ENCODE results near the gene SYCE3.
A peak's percentile ranks its signal among the peaks of the same experiment; 100 is the strongest.

SYCE3 gene

GRCh38 chr22:50507991-50508884 is 54.5 kb downstream of the SYCE3 start, which contains the start of gene NCAPH2:
TSS of gene NCAPH2 (plus strand) at chr22:50508224. CDS start at chr22:50508338, 114 bp downstream.
- Histone ChIP-seq H3K4me3 (ENCODE audit: low read depth, low read length) (peak within 1 kb of the TSS; percentile 99), H3K9me3 (ENCODE audit: control insufficient read depth, insufficient read depth, low read length) (no peaks in the 10 kb centered on the region), H3K27ac (ENCODE audit: low read depth, low read length) (peak within 1 kb of the TSS; percentile 96), H3K9ac (ENCODE audit: low read depth, low read length) (peak within 1 kb of the TSS; percentile 98), H3K36me3 (ENCODE audit: control insufficient read depth, insufficient read depth, low read length) (peaks cover 16% of the 10 kb centered on the region), H3K27me3 (ENCODE audit: control insufficient read depth, insufficient read depth, low read length) (no peaks in the 10 kb centered on the region), H3K4me1 (ENCODE audit: control insufficient read depth, insufficient read depth, low read length) (peaks cover 5% of the 10 kb centered on the region; the same call in 1 of the 2 replicates)

- H3K4me1 ChIP-seq (ENCODE audit: control insufficient read depth, insufficient read depth, low read length), result peaks cover 5% of the 10 kb centered on the region; the same call in 1 of the 2 replicates
- H3K9ac ChIP-seq (ENCODE audit: low read depth, low read length), result peak within 1 kb of the TSS; percentile 98
- peak within 1 kb of the TSS; percentile 99 for H3K4me3 ChIP-seq (ENCODE audit: low read depth, low read length)
- H3K27ac ChIP-seq (ENCODE audit: low read depth, low read length), result peak within 1 kb of the TSS; percentile 96
- H3K27me3 ChIP-seq (ENCODE audit: control insufficient read depth, insufficient read depth, low read length), result no peaks in the 10 kb centered on the region
- no peaks in the 10 kb centered on the region for H3K9me3 ChIP-seq (ENCODE audit: control insufficient read depth, insufficient read depth, low read length)
- H3K36me3 ChIP-seq (ENCODE audit: control insufficient read depth, insufficient read depth, low read length), result peaks cover 16% of the 10 kb centered on the region
Observed at GRCh38 chr22:50507421-50507990, 55.2 kb downstream of the SYCE3 start, which contains the start of gene LMF2. TSS of gene LMF2 (minus strand) at chr22:50507702. CDS start at chr22:50507675, 27 bp downstream.

- Histone ChIP-seq H3K9me3 (ENCODE audit: control insufficient read depth, insufficient read depth, low read length) (no peaks in the 10 kb centered on the region), H3K9ac (ENCODE audit: low read depth, low read length) (peak overlapping the region; percentile 48), H3K27me3 (ENCODE audit: control insufficient read depth, insufficient read depth, low read length) (no peaks in the 10 kb centered on the region), H3K4me1 (ENCODE audit: control insufficient read depth, insufficient read depth, low read length) (peaks cover 5% of the 10 kb centered on the region; the same call in 1 of the 2 replicates), H3K27ac (ENCODE audit: low read depth, low read length) (no peak overlapping the region), H3K4me3 (ENCODE audit: low read depth, low read length) (peak overlapping the region; percentile 91), H3K36me3 (ENCODE audit: control insufficient read depth, insufficient read depth, low read length) (peaks cover 16% of the 10 kb centered on the region)
Observed at GRCh38 chr22:50506611-50507420, 55.9 kb downstream of the SYCE3 start.

GRCh38 chr22:50505776-50506610 is 56.7 kb downstream of the SYCE3 start:
- Histone ChIP-seq H3K4me1 (ENCODE audit: control insufficient read depth, insufficient read depth, low read length) (peaks cover 5% of the 10 kb centered on the region; the same call in 1 of the 2 replicates), H3K27me3 (ENCODE audit: control insufficient read depth, insufficient read depth, low read length) (no peaks in the 10 kb centered on the region), H3K4me3 (ENCODE audit: low read depth, low read length) (0 out of 2 replicates have a peak overlapping the region, but pooled peaks have one; percentile 26), H3K9me3 (ENCODE audit: control insufficient read depth, insufficient read depth, low read length) (no peaks in the 10 kb centered on the region), H3K27ac (ENCODE audit: low read depth, low read length) (no peak overlapping the region), H3K36me3 (ENCODE audit: control insufficient read depth, insufficient read depth, low read length) (peaks cover 16% of the 10 kb centered on the region), H3K9ac (ENCODE audit: low read depth, low read length) (no peak overlapping the region)

DNA sequence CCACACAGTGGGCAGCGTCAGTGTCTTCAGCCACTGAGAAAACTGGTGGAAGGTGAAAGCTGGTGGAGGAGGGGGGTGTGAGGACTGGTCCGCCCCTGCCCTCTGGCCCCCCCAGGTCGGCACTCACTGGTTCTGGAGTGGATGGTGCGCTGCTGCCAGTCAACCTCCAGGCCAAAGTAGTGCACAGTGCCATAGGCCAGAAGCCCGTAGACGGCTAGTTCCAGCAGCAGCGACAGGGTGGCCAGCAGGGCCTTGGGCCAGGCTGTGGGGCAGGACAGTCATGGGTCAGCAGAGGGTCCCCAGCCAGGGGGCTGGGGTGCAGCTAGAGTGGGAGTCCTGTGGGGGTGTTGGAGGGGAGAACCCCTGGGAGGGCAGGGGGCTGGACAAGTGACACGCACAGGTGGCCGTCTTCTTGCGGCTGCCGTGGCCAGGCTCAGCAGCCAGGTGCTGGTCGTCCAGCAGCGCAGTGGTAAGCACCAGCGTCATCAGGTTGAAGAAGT is 57.4 kb downstream of the SYCE3 start:
- H3K4me3 ChIP-seq (ENCODE audit: low read depth, low read length), result no peak overlapping the region
- H3K27me3 ChIP-seq (ENCODE audit: control insufficient read depth, insufficient read depth, low read length), result no peaks in the 10 kb centered on the region
- no peaks in the 10 kb centered on the region for H3K9me3 ChIP-seq (ENCODE audit: control insufficient read depth, insufficient read depth, low read length)
- no peak overlapping the region for H3K27ac ChIP-seq (ENCODE audit: low read depth, low read length)
- H3K9ac ChIP-seq (ENCODE audit: low read depth, low read length), result no peak overlapping the region
- H3K36me3 ChIP-seq (ENCODE audit: control insufficient read depth, insufficient read depth, low read length), result peaks cover 16% of the 10 kb centered on the region
- H3K4me1 ChIP-seq (ENCODE audit: control insufficient read depth, insufficient read depth, low read length), result peaks cover 5% of the 10 kb centered on the region; the same call in 1 of the 2 replicates

DNA sequence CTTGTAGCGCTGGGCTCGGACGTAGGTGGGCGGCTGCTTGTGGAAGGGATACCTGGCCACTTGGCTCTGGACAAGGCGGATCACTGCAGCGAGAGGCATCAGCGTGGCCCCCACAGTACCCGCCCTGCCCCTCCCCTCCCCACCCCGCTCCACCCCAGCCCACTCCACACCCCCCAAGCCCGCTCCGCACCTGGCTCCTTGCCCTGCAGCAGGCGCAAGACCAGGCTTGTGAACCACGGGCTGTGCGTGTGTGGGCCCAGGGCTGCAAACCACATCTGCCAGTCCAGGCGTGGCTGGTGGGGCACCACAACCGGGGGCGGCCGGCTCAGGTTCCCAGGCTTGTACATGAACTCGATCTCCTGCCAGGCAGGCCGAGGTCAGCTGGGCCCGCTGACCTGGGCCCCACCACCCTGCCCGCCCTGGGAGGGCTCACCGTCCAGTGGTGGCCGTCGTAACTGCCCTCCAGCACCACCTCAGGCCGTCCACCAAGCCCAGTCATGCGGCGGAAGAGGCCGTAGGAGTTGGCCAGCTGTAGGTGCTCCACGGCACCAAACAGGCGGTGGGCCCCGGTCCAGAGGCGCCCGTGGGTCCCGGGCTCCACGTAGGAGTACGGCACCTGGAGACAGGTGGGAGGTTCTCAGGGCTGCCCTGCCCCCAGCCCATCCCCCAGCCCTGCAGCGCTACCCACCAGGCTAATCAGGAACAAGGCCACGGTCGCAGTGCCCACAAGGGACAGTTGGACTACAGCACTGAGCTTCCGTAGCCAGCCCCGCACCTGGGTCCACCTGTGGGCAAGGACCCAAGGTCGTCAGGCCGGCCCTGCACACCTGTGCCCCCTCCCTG is 58.1 kb downstream of the SYCE3 start:
- Histone ChIP-seq H3K27me3 (ENCODE audit: control insufficient read depth, insufficient read depth, low read length) (no peaks in the 10 kb centered on the region), H3K9ac (ENCODE audit: low read depth, low read length) (no peak overlapping the region), H3K9me3 (ENCODE audit: control insufficient read depth, insufficient read depth, low read length) (no peaks in the 10 kb centered on the region), H3K36me3 (ENCODE audit: control insufficient read depth, insufficient read depth, low read length) (peaks cover 16% of the 10 kb centered on the region), H3K4me3 (ENCODE audit: low read depth, low read length) (no peak overlapping the region), H3K27ac (ENCODE audit: low read depth, low read length) (no peak overlapping the region), H3K4me1 (ENCODE audit: control insufficient read depth, insufficient read depth, low read length) (peaks cover 5% of the 10 kb centered on the region; the same call in 1 of the 2 replicates)

- H3K36me3 ChIP-seq (ENCODE audit: control insufficient read depth, insufficient read depth, low read length), result peaks cover 16% of the 10 kb centered on the region
- H3K27me3 ChIP-seq (ENCODE audit: control insufficient read depth, insufficient read depth, low read length), result no peaks in the 10 kb centered on the region
- H3K9ac ChIP-seq (ENCODE audit: low read depth, low read length), result no peak overlapping the region
- H3K27ac ChIP-seq (ENCODE audit: low read depth, low read length), result no peak overlapping the region
- H3K4me3 ChIP-seq (ENCODE audit: low read depth, low read length), result no peak overlapping the region
- H3K9me3 ChIP-seq (ENCODE audit: control insufficient read depth, insufficient read depth, low read length), result no peaks in the 10 kb centered on the region
- 0 out of 2 replicates have a peak, but pooled peaks cover 3% of the 10 kb centered on the region for H3K4me1 ChIP-seq (ENCODE audit: control insufficient read depth, insufficient read depth, low read length)
Observed at GRCh38 chr22:50503475-50504145, 59.1 kb downstream of the SYCE3 start.

DNA sequence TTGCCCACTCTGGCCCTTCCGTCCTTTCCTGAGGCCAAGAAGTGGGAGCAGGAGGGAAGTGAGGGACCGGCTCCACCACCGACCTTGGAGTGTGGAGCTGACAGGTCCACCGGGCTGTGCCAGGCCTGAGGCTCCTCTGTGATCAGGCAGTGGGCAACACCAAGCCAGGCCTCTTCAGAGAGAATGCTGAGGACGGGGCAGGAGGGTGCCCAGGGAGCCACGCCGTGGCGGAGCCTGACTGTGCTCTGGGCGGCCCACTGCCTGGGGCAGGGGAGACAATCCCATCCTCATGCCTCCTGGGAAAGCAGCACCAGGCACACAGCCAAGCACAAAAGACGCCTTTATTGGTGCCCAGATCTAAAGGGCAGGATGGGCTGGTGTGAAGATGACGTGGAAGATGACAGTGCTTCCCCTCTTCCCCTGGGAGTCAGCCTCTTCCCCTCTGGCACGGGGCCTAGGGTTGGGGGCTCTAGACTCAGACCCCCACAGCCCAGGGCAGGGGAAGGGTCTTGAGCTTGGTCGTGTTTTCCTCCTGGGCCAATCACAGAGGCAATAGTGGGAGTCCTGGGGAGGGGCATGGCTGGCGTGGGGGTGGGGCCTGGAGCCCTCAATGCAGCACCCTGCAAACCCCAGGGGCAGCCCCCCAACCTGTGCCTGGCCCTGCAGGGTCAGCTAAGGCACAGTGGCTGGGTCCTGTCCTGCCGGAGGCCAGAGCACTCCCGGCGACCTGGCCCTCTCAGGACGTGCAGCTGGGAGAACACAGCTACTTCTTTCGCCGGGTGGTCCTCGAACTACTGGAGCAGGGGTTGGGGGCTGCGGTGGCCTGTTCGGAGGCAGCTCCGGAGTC is 59.9 kb downstream of the SYCE3 start:
- no peak overlapping the region for H3K9ac ChIP-seq (ENCODE audit: low read depth, low read length)
- H3K4me1 ChIP-seq (ENCODE audit: control insufficient read depth, insufficient read depth, low read length), result peaks cover 5% of the 10 kb centered on the region; the same call in 1 of the 2 replicates
- no peaks in the 10 kb centered on the region for H3K27me3 ChIP-seq (ENCODE audit: control insufficient read depth, insufficient read depth, low read length)
- no peak overlapping the region for H3K4me3 ChIP-seq (ENCODE audit: low read depth, low read length)
- no peak overlapping the region for H3K27ac ChIP-seq (ENCODE audit: low read depth, low read length)
- H3K9me3 ChIP-seq (ENCODE audit: control insufficient read depth, insufficient read depth, low read length), result no peaks in the 10 kb centered on the region
- H3K36me3 ChIP-seq (ENCODE audit: control insufficient read depth, insufficient read depth, low read length), result peaks cover 16% of the 10 kb centered on the region

Data from HUES48 (cell line).